ENCODE measurements around the gene PRKCH.

- no peak for TF ChIP-seq POLR2AphosphoS5 (IDR thresholded peaks at IDR 0.05; ENCODE audit: low read depth)
- no peak for TF ChIP-seq CTCF (IDR thresholded peaks at IDR 0.05; ENCODE audit: insufficient read depth, low read length)
- TF ChIP-seq GABPA (IDR thresholded peaks at IDR 0.05; ENCODE audit: low read depth), result no peak
- TF ChIP-seq REST (IDR thresholded peaks at IDR 0.05; ENCODE audit: insufficient replicate concordance, low read depth), result no peak
- no peak for TF ChIP-seq SPI1 (IDR thresholded peaks at IDR 0.05; ENCODE audit: borderline replicate concordance, low read depth)
These were observed 208.9 kb downstream of the PRKCH start for GRCh38 chr14:61530296-61530695.
